Loucy (cell line): ENCODE measurements around the gene ZFP90.

Experiments
- H2AFZ ChIP-seq: fragments of 200-600 bp; sonication (generic); 2 replicates; pipeline ENCODE4 v1.6.0; 2016; ENCODE audit warnings: antibody characterized with exemption, mild to moderate bottlenecking, low read length, moderate library complexity
- H3F3A ChIP-seq: fragments of 200-600 bp; 2 replicates; pipeline ENCODE4 v1.6.0; 2016; ENCODE audit warnings: antibody characterized with exemption, low read depth, mild to moderate bottlenecking
- H3K27me3 ChIP-seq: fragments of 200-600 bp; sonication (generic); 2 replicates; pipeline ENCODE4 v1.6.1; 2014; ENCODE audit warnings: low read length, mild to moderate bottlenecking; ENCODE audit not compliant: insufficient read depth, poor library complexity, severe bottlenecking
- H3K36me3 ChIP-seq: fragments of 200-600 bp; sonication (generic); 2 replicates; pipeline ENCODE4 v1.6.1; 2016; ENCODE audit warnings: low read length; ENCODE audit not compliant: insufficient read depth
- H3K4me1 ChIP-seq: fragments of 200-600 bp; sonication (generic); 2 replicates; pipeline ENCODE4 v1.5.1; 2014; ENCODE audit warnings: low read length, mild to moderate bottlenecking; ENCODE audit not compliant: insufficient read depth, poor library complexity, severe bottlenecking
- H3K4me2 ChIP-seq: fragments of 200-600 bp; sonication (generic); 2 replicates; pipeline ENCODE4 v1.6.0; 2014; ENCODE audit warnings: antibody characterized with exemption, low read length, low read depth, mild to moderate bottlenecking; ENCODE audit not compliant: poor library complexity, severe bottlenecking
- H3K4me3 ChIP-seq: fragments of 200-600 bp; sonication (generic); 2 replicates; pipeline ENCODE4 v1.5.1; 2014; ENCODE audit warnings: low read length, mild to moderate bottlenecking, mixed read lengths; ENCODE audit not compliant: poor library complexity, severe bottlenecking
- H3K79me2 ChIP-seq: fragments of 200-600 bp; sonication (generic); 2 replicates; pipeline ENCODE4 v1.6.1; 2014; ENCODE audit warnings: low read length; ENCODE audit not compliant: insufficient read depth
- H3K9ac ChIP-seq: fragments of 200-600 bp; sonication (generic); 2 replicates; pipeline ENCODE4 v1.6.0; 2014; ENCODE audit warnings: mild to moderate bottlenecking, low read depth, low read length, moderate library complexity; ENCODE audit not compliant: poor library complexity, severe bottlenecking
- H3K9me2 ChIP-seq: fragments of 200-600 bp; sonication (generic); replicated peaks from 2 replicates; pipeline ENCODE4 v1.6.1; 2016; ENCODE audit warnings: low read depth, low read length, mixed read lengths
- H3K9me3 ChIP-seq: fragments of 200-600 bp; sonication (generic); 2 replicates; pipeline ENCODE4 v1.6.1; 2014; ENCODE audit warnings: mild to moderate bottlenecking, antibody characterized with exemption, low read length, low read depth; ENCODE audit not compliant: insufficient read depth
- H4K20me1 ChIP-seq: fragments of 200-600 bp; sonication (generic); 2 replicates; pipeline ENCODE4 v1.6.0; 2014; ENCODE audit warnings: antibody characterized with exemption, low read length, mild to moderate bottlenecking; ENCODE audit not compliant: insufficient read depth, poor library complexity, severe bottlenecking
- EZH2phosphoT487 ChIP-seq: fragments of 200-600 bp; IDR thresholded peaks from 2 replicates; pipeline ENCODE4 v1.6.1; 2018; ENCODE audit warnings: antibody characterized with exemption, mild to moderate bottlenecking, moderate library complexity, borderline replicate concordance
- TF ChIP-seq, protein P1 (sequence below): fragments of 200-600 bp; sonication (generic); conservative IDR thresholded peaks from 2 replicates; pipeline ENCODE4 v1.5.1; 2014; ENCODE audit warnings: mild to moderate bottlenecking, antibody characterized with exemption, low read length

Gene ZFP90

DNA sequence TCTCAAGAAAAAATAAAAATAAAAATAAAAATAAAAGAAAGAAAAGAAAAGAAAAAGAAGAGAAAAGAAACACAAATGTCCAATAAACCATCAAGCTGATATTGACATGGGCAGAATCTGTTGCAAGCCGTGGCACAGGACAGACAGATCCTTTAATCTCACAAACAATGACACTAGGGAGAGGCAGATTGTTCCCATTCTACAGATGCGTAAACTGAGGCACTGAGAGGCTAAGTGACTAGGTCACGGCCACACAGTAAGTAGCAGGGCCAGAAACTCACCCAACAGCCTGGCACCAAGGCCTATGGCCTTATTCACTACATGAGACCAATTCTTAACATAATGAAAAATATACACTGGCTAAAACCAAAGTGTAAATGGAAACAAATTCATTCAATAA, 28.3 kb upstream of the ZFP90 start:
- Histone ChIP-seq H3K4me2 (no peak overlapping the region), H3K9me3 (no peaks in the 10 kb centered on the region), H3K9me2 (no peaks in the 10 kb centered on the region), H3K9ac (no peak overlapping the region), H3K4me1 (no peaks in the 10 kb centered on the region), H3K36me3 (no peaks in the 10 kb centered on the region), H3K27me3 (no peaks in the 10 kb centered on the region), H3F3A (no peaks in the 10 kb centered on the region), H3K79me2 (no peaks in the 10 kb centered on the region), H3K4me3 (no peak overlapping the region), H2AFZ (no peak overlapping the region), H4K20me1 (no peaks in the 10 kb centered on the region)
- TF ChIP-seq, protein P1, sequence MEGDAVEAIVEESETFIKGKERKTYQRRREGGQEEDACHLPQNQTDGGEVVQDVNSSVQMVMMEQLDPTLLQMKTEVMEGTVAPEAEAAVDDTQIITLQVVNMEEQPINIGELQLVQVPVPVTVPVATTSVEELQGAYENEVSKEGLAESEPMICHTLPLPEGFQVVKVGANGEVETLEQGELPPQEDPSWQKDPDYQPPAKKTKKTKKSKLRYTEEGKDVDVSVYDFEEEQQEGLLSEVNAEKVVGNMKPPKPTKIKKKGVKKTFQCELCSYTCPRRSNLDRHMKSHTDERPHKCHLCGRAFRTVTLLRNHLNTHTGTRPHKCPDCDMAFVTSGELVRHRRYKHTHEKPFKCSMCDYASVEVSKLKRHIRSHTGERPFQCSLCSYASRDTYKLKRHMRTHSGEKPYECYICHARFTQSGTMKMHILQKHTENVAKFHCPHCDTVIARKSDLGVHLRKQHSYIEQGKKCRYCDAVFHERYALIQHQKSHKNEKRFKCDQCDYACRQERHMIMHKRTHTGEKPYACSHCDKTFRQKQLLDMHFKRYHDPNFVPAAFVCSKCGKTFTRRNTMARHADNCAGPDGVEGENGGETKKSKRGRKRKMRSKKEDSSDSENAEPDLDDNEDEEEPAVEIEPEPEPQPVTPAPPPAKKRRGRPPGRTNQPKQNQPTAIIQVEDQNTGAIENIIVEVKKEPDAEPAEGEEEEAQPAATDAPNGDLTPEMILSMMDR = no peak
- no peak for TF ChIP-seq EZH2phosphoT487

DNA sequence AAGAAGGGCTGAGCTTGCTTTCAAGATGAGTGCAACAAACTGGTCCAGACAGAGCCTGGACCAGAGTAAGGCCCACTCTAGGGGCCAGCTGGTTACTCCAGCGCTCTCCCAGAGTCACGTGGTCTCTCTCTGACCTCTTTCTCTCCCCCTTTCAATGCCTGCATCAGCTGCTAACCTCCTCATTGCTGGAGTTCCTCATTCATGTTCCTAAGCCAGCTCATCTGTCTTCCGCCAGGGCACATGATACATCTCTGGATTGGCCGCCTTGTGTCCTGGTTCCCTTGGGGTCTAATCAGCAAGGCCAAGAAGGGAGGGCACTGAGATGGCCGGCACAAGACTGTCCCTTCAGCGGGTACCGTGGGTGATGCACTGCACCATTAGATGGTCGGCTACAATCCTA, 26.9 kb upstream of the ZFP90 start:
- Histone ChIP-seq H3K4me1 (no peaks in the 10 kb centered on the region), H3K36me3 (no peaks in the 10 kb centered on the region), H3K4me2 (no peak overlapping the region), H3F3A (no peaks in the 10 kb centered on the region), H2AFZ (no peak overlapping the region), H3K79me2 (no peaks in the 10 kb centered on the region), H3K9me3 (no peaks in the 10 kb centered on the region), H3K4me3 (no peak overlapping the region), H3K9me2 (no peaks in the 10 kb centered on the region), H4K20me1 (no peaks in the 10 kb centered on the region), H3K9ac (no peak overlapping the region), H3K27me3 (no peaks in the 10 kb centered on the region)
- TF ChIP-seq, protein P1 = no peak
- no peak for TF ChIP-seq EZH2phosphoT487

DNA sequence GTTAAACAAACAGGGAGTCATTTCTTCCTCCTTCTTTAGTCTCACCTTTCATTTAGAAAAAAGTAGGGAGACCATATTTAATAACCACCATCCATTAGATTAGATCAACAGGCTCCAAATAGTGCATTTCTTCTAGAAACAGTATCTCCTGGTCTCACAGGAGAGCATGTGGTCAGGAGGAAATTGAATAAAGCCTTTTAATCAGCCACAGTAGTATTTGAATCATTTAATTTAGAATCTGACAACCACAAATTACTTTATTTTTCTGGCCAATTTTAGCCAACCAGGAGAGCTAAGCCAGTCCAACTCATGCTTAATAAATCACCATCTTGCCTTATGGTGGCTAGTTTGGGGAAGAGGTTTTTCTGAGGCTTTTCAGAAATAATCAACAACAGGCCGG, 26.3 kb upstream of the ZFP90 start:
- Histone ChIP-seq H3K4me3 (no peak overlapping the region), H4K20me1 (no peaks in the 10 kb centered on the region), H3K4me1 (no peaks in the 10 kb centered on the region), H3K4me2 (no peak overlapping the region), H3F3A (no peaks in the 10 kb centered on the region), H3K9ac (no peak overlapping the region), H3K79me2 (no peaks in the 10 kb centered on the region), H3K36me3 (no peaks in the 10 kb centered on the region), H3K27me3 (no peaks in the 10 kb centered on the region), H3K9me3 (no peaks in the 10 kb centered on the region), H3K9me2 (no peaks in the 10 kb centered on the region), H2AFZ (no peak overlapping the region)
- TF ChIP-seq, protein P1 = no peak
- no peak for TF ChIP-seq EZH2phosphoT487
